Mesendoderm (in vitro differentiated cells): ENCODE measurements around the gene NKG7.

Experiments
- DNase-seq: peaks from one replicate; pipeline ENCODE4 v3.0.0; 2013
- H2AK5ac ChIP-seq: 2 replicates; pipeline ENCODE4 v1.6.1; 2013; ENCODE audit warnings: low read length, inconsistent platforms
- H2BK120ac ChIP-seq: 2 replicates; pipeline ENCODE4 v1.6.1; 2013; ENCODE audit warnings: low read depth, mild to moderate bottlenecking, low read length, moderate library complexity, mixed read lengths
- H2BK15ac ChIP-seq: replicated peaks from 2 replicates; pipeline ENCODE4 v1.6.1; 2013; ENCODE audit warnings: low read depth, mild to moderate bottlenecking, moderate library complexity
- H2BK5ac ChIP-seq: 2 replicates; pipeline ENCODE4 v1.6.1; 2013; ENCODE audit warnings: low read length, inconsistent platforms
- H3K18ac ChIP-seq: 2 replicates; pipeline ENCODE4 v1.6.1; 2013; ENCODE audit warnings: mild to moderate bottlenecking, low read length, mixed read lengths
- H3K23ac ChIP-seq: one replicate; pipeline ENCODE4 v1.6.1; 2013; ENCODE audit warnings: low read length
- H3K27ac ChIP-seq: 2 replicates; pipeline ENCODE4 v1.5.1; 2013; ENCODE audit warnings: low read depth, mild to moderate bottlenecking, inconsistent platforms, low read length, moderate library complexity
- H3K27me3 ChIP-seq: 2 replicates; pipeline ENCODE4 v1.6.1; 2013; ENCODE audit warnings: low read length, control low read depth, mild to moderate bottlenecking, inconsistent platforms; ENCODE audit not compliant: insufficient read depth, poor library complexity
- H3K36me3 ChIP-seq: 2 replicates; pipeline ENCODE4 v1.6.1; 2013; ENCODE audit warnings: low read length, inconsistent platforms; ENCODE audit not compliant: control insufficient read depth, insufficient read depth
- H3K4ac ChIP-seq: one replicate; pipeline ENCODE4 v1.6.1; 2013; ENCODE audit warnings: low read depth, mild to moderate bottlenecking, low read length, moderate library complexity
- H3K4me1 ChIP-seq: 2 replicates; pipeline ENCODE4 v1.6.1; 2013; ENCODE audit warnings: low read depth, low read length, inconsistent platforms; ENCODE audit not compliant: control insufficient read depth
- H3K4me2 ChIP-seq: 2 replicates; pipeline ENCODE4 v1.6.1; 2013; ENCODE audit warnings: low read length
- H3K4me3 ChIP-seq: 2 replicates; pipeline ENCODE4 v1.5.1; 2013; ENCODE audit warnings: mild to moderate bottlenecking, low read length
- H3K56ac ChIP-seq: one replicate; pipeline ENCODE4 v1.6.1; 2013; ENCODE audit warnings: low read length
- H3K79me1 ChIP-seq: 2 replicates; pipeline ENCODE4 v1.6.1; 2013; ENCODE audit warnings: low read length, inconsistent platforms
- H3K79me2 ChIP-seq: 2 replicates; pipeline ENCODE4 v1.6.1; 2013; ENCODE audit warnings: mild to moderate bottlenecking, low read length; ENCODE audit not compliant: control insufficient read depth, insufficient read depth
- H3K9ac ChIP-seq: 2 replicates; pipeline ENCODE4 v1.6.1; 2013; ENCODE audit warnings: low read length, inconsistent platforms
- H4K5ac ChIP-seq: one replicate; pipeline ENCODE4 v1.6.1; 2013; ENCODE audit warnings: low read length
- H4K8ac ChIP-seq: one replicate; pipeline ENCODE4 v1.6.1; 2013; ENCODE audit warnings: low read depth, mild to moderate bottlenecking, control low read depth, low read length, moderate library complexity
- WGBS: extraction: QIAGEN DNeasy Blood & Tissue Kit; methylation state at CpG from one replicate; pipeline ENCODE4 v1.1.7; 2013; ENCODE audit warnings: low lambda C conversion rate, missing lambda C conversion rate; ENCODE audit not compliant: insufficient coverage; ENCODE audit errors: extremely low coverage; 5-methylcytosine and 5-hydroxymethylcytosine counted together

Gene NKG7

GRCh38 chr19:51346742-51347141, 25.7 kb downstream of the NKG7 start:
- Histone ChIP-seq H3K36me3 (no peaks in the 10 kb centered on the region), H2BK15ac (no peak overlapping the region), H2BK120ac (no peak overlapping the region), H3K4me3 (no peak overlapping the region), H4K8ac (no peak overlapping the region), H3K4me1 (peaks cover 5% of the 10 kb centered on the region), H3K79me1 (no peaks in the 10 kb centered on the region), H3K27ac (no peak overlapping the region), H3K23ac (no peak overlapping the region), H3K27me3 (no peaks in the 10 kb centered on the region), H3K9ac (no peak overlapping the region), H2AK5ac (no peak overlapping the region), H3K4ac (no peak overlapping the region), H3K4me2 (no peak overlapping the region), H3K56ac (no peak overlapping the region), H4K5ac (no peak overlapping the region), H3K18ac (no peak overlapping the region), H3K79me2 (no peaks in the 10 kb centered on the region), H2BK5ac (no peak overlapping the region)
- no peak for DNase-seq
- WGBS, result no CpG with 5 or more reads among the region's 17 CpGs

- Histone ChIP-seq H3K4me3 (no peak overlapping the region), H3K4me1 (peaks cover 5% of the 10 kb centered on the region), H3K27ac (no peak overlapping the region), H3K18ac (no peak overlapping the region), H3K56ac (no peak overlapping the region), H3K36me3 (no peaks in the 10 kb centered on the region), H3K23ac (no peak overlapping the region), H3K4ac (no peak overlapping the region), H3K4me2 (no peak overlapping the region), H3K9ac (no peak overlapping the region), H2BK15ac (no peak overlapping the region), H2BK5ac (no peak overlapping the region), H3K79me1 (no peaks in the 10 kb centered on the region), H2BK120ac (no peak overlapping the region), H3K27me3 (no peaks in the 10 kb centered on the region), H3K79me2 (no peaks in the 10 kb centered on the region), H4K5ac (no peak overlapping the region), H4K8ac (no peak overlapping the region), H2AK5ac (no peak overlapping the region)
- no peak for DNase-seq
- WGBS, result no CpG with 5 or more reads among the region's 9 CpGs
These were observed 27.3 kb downstream of the NKG7 start for GRCh38 chr19:51345076-51345620.

- H2AK5ac ChIP-seq, result no peak overlapping the region
- peak overlapping the region; percentile 12 for H3K9ac ChIP-seq
- no peak overlapping the region for H2BK5ac ChIP-seq
- H3K4ac ChIP-seq, result no peak overlapping the region
- no peak overlapping the region for H2BK15ac ChIP-seq
- H3K4me3 ChIP-seq, result no peak overlapping the region
- no peaks in the 10 kb centered on the region for H3K79me2 ChIP-seq
- DNase-seq, result peak; percentile 62
- no CpG with 5 or more reads among the region's 9 CpGs for WGBS
- no peak overlapping the region for H3K4me2 ChIP-seq
- H4K5ac ChIP-seq, result no peak overlapping the region
- H2BK120ac ChIP-seq, result no peak overlapping the region
- no peaks in the 10 kb centered on the region for H3K36me3 ChIP-seq
- H3K79me1 ChIP-seq, result no peaks in the 10 kb centered on the region
- H3K27me3 ChIP-seq, result no peaks in the 10 kb centered on the region
- no peak overlapping the region for H3K18ac ChIP-seq
- H3K23ac ChIP-seq, result no peak overlapping the region
- H3K27ac ChIP-seq, result no peak overlapping the region
- H3K56ac ChIP-seq, result peak overlapping the region; percentile 25
- H3K4me1 ChIP-seq, result peaks cover 5% of the 10 kb centered on the region
- H4K8ac ChIP-seq, result no peak overlapping the region
These were observed 29.6 kb downstream of the NKG7 start for GRCh38 chr19:51342631-51343569.

DNA sequence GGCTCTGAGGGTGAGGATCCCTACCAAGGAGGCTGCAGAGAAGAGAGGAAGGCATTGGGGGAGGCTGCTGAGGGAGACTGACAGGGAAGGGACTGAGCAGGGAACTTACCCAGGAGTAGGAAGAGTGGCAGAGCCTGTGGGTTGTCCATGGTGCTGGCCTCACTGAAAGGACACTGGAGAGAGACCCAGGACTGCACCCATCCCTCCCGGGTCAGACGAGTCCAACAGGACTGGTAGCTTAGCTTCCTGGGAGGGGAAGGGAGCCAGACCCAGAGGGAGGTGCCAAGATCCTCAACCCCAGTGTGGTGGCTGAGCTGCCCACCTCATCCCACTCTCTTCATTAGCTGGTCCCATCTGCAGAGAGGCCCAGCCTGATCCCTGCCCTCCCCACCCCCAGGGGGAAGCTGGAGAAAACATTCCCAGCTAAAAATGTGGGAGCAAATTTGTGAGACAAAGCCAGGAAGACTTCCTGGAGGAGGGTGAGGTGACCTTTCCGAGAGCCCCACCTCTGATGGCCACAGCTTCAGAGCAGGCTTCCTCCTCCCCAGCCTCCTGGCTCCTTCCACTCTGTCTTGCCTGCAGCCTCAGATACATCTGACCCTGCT, 30.4 kb downstream of the NKG7 start, which contains the start of gene VSIG10L:
VSIG10L (minus strand) TSS at position 164 of the 605 bp plus-strand sequence; CDS start at position 149, 15 bp downstream.
- Histone ChIP-seq H3K4me3 (no peak within 1 kb of the TSS), H3K79me2 (no peaks in the 10 kb centered on the region), H2BK5ac (no peak within 1 kb of the TSS), H3K9ac (peak within 1 kb of the TSS; percentile 14), H3K79me1 (no peaks in the 10 kb centered on the region), H3K4me2 (no peak within 1 kb of the TSS), H3K27me3 (no peaks in the 10 kb centered on the region), H2BK120ac (no peak within 1 kb of the TSS), H2BK15ac (no peak within 1 kb of the TSS), H3K36me3 (no peaks in the 10 kb centered on the region), H3K27ac (no peak within 1 kb of the TSS), H3K4ac (no peak within 1 kb of the TSS), H4K5ac (no peak within 1 kb of the TSS), H3K23ac (no peak within 1 kb of the TSS), H4K8ac (no peak within 1 kb of the TSS), H2AK5ac (no peak within 1 kb of the TSS), H3K18ac (no peak within 1 kb of the TSS), H3K56ac (peak within 1 kb of the TSS; percentile 25), H3K4me1 (peaks cover 5% of the 10 kb centered on the region)
- peak; percentile 18 for DNase-seq
- WGBS, result no CpG with 5 or more reads among the region's 3 CpGs

- Histone ChIP-seq H3K9ac (no peak overlapping the region), H3K18ac (no peak overlapping the region), H4K8ac (no peak overlapping the region), H2BK15ac (no peak overlapping the region), H2BK5ac (no peak overlapping the region), H3K27me3 (no peaks in the 10 kb centered on the region), H3K36me3 (no peaks in the 10 kb centered on the region), H3K56ac (peak overlapping the region; percentile 5), H3K4me2 (no peak overlapping the region), H3K27ac (no peak overlapping the region), H3K79me1 (no peaks in the 10 kb centered on the region), H3K4ac (no peak overlapping the region), H3K79me2 (no peaks in the 10 kb centered on the region), H2AK5ac (no peak overlapping the region), H4K5ac (no peak overlapping the region), H2BK120ac (no peak overlapping the region), H3K23ac (no peak overlapping the region), H3K4me1 (peaks cover 5% of the 10 kb centered on the region), H3K4me3 (no peak overlapping the region)
- no CpG with 5 or more reads among the region's 18 CpGs for WGBS
- no peak for DNase-seq
These were observed 31.4 kb downstream of the NKG7 start for GRCh38 chr19:51341066-51341465.
